Fibroblast of lung (primary cell): ENCODE data around the gene ETNPPL.

Experiments used
- EZH2 ChIP-seq: IDR thresholded peaks from 2 replicates; pipeline ENCODE4 v1.5.1; 2012; ENCODE audit warnings: low read length, control low read depth, mild to moderate bottlenecking; ENCODE audit errors: missing control alignments
- TF ChIP-seq, protein P1 (sequence below), 2 donors: IDR thresholded peaks in 1 of 2; conservative IDR thresholded peaks in 1 of 2; 1 replicate in 1 of 2; 2 replicates in 1 of 2; pipeline ENCODE4 v1.5.1; 2011 to 2012; ENCODE audit warnings: low read length in 2 of 2, control low read depth in 1 of 2, inconsistent platforms in 1 of 2, low read depth in 1 of 2, mild to moderate bottlenecking in 1 of 2

DNA sequence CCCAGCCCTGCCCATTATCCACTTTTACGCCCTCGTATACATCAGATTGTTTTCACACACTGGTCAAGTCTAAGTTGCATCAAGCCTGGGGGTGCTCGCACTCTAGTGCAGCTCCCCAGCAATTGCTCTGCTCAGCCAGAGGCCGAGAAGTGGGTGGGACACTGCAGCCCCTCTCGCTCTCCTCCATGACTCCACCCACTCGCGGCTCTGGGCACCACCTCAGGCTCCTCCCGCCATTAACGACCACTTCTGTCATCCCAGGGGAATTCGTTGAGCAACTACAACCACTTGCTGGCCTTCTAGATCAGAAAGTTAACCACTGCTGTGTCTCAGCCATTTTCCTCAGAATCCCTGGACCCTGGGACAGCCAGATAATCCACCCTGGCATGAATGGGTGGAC is 53.6 kb downstream of the ETNPPL start:
- TF ChIP-seq, protein P1, sequence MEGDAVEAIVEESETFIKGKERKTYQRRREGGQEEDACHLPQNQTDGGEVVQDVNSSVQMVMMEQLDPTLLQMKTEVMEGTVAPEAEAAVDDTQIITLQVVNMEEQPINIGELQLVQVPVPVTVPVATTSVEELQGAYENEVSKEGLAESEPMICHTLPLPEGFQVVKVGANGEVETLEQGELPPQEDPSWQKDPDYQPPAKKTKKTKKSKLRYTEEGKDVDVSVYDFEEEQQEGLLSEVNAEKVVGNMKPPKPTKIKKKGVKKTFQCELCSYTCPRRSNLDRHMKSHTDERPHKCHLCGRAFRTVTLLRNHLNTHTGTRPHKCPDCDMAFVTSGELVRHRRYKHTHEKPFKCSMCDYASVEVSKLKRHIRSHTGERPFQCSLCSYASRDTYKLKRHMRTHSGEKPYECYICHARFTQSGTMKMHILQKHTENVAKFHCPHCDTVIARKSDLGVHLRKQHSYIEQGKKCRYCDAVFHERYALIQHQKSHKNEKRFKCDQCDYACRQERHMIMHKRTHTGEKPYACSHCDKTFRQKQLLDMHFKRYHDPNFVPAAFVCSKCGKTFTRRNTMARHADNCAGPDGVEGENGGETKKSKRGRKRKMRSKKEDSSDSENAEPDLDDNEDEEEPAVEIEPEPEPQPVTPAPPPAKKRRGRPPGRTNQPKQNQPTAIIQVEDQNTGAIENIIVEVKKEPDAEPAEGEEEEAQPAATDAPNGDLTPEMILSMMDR (conservative IDR thresholded peaks at IDR 0.05 in 1 of 2, IDR thresholded peaks at IDR 0.05 in 1 of 2; ENCODE audit: low read depth in 1 of 2, low read length in 2 of 2) = no peak
- no peak for TF ChIP-seq EZH2
